Stimulated activated CD8-positive, alpha-beta memory T cell treated with anti-CD3 and anti-CD28 coated beads, Interleukin-2, amount 100 ng/mL, for 1 hour (primary cell): Measurements from ENCODE around the gene CCDC60.

ENCODE experiments used
- DNase-seq, 2 donors: peaks; one replicate each; pipeline ENCODE4 v3.0.0-alpha.2; 2020; ENCODE audit warnings: low read depth in 2 of 2

CCDC60 gene

GRCh38 chr12:119528241-119528640, 193.7 kb downstream of the CCDC60 start:
- DNase-seq, result no peak

- DNase-seq, result no peak
Observed at GRCh38 chr12:119540476-119540875, 205.9 kb downstream of the CCDC60 start.

GRCh38 chr12:119544765-119545625, 210.5 kb downstream of the CCDC60 start:
- peak in 1 of 2 donors; percentile 22 for DNase-seq

GRCh38 chr12:119546340-119546739, 211.8 kb downstream of the CCDC60 start:
- DNase-seq, result no peak

GRCh38 chr12:119547001-119547400, 212.5 kb downstream of the CCDC60 start:
- DNase-seq, result no peak

- no peak for DNase-seq
Observed at GRCh38 chr12:119556854-119557253, 222.3 kb downstream of the CCDC60 start.

GRCh38 chr12:119565404-119565803, 230.9 kb downstream of the CCDC60 start:
- DNase-seq, result no peak

GRCh38 chr12:119570771-119571170, 236.2 kb downstream of the CCDC60 start:
- DNase-seq, result no peak

- no peak for DNase-seq
Observed at GRCh38 chr12:119573086-119573485, 238.6 kb downstream of the CCDC60 start.

- DNase-seq, result no peak
Observed at GRCh38 chr12:119574255-119574654, 239.7 kb downstream of the CCDC60 start.

- DNase-seq, result no peak
Observed at GRCh38 chr12:119576118-119576810, 241.7 kb downstream of the CCDC60 start.

- no peak for DNase-seq
Observed at GRCh38 chr12:119576915-119577314, 242.4 kb downstream of the CCDC60 start.

- DNase-seq, result no peak
Observed at GRCh38 chr12:119578112-119578511, 243.6 kb downstream of the CCDC60 start.

- DNase-seq, result no peak
Observed at GRCh38 chr12:119589097-119589496, 254.6 kb downstream of the CCDC60 start.

GRCh38 chr12:119589634-119590033, 255.1 kb downstream of the CCDC60 start:
- DNase-seq, result no peak
